Suprapubic skin (tissue), 4 donors: ENCODE data around the gene PNKP. TPM values are rescaled to one million over a fixed set of nuclear protein-coding genes. Genes with fewer than 3 reads are reported as not detected.
"Not testable (repeated sequence)": the region's sequence is repeated elsewhere in the genome, so short reads cannot be mapped to it uniquely, and the experiment has no call there.

ENCODE experiments used
- DNase-seq, 2 donors: peaks; one replicate each; pipeline ENCODE4 v3.0.0-alpha.2; 2019; ENCODE audit warnings: low spot score in 2 of 2
- H3K27ac ChIP-seq: fragments of 200-600 bp; sonication (generic); one replicate; pipeline ENCODE4 v1.5.1; 2019
- H3K27me3 ChIP-seq: fragments of 200-600 bp; sonication (generic); one replicate; pipeline ENCODE4 v1.5.1; 2019
- H3K36me3 ChIP-seq: fragments of 200-600 bp; sonication (generic); one replicate; pipeline ENCODE4 v1.5.1; 2019
- H3K4me1 ChIP-seq: fragments of 200-600 bp; sonication (generic); one replicate; pipeline ENCODE4 v1.5.1; 2019
- H3K4me3 ChIP-seq: fragments of 200-600 bp; sonication (generic); one replicate; pipeline ENCODE4 v1.5.1; 2019; ENCODE audit warnings: mild to moderate bottlenecking
- H3K9me3 ChIP-seq: fragments of 200-600 bp; sonication (generic); one replicate; pipeline ENCODE4 v1.5.1; 2019
- EP300 ChIP-seq: sonication (generic); formaldehyde crosslinking; IDR thresholded peaks from one replicate; pipeline ENCODE4 v1.6.1; 2017; ENCODE audit warnings: antibody characterized with exemption
- POLR2A ChIP-seq, 2 donors: fragments of 450-650 bp; IDR thresholded peaks; one replicate each; pipeline ENCODE4 v1.6.1; 2017; ENCODE audit warnings: antibody characterized with exemption in 2 of 2, mild to moderate bottlenecking in 2 of 2, moderate library complexity in 2 of 2
- POLR2AphosphoS5 ChIP-seq, 3 donors: sonication (generic); formaldehyde crosslinking; IDR thresholded peaks; one replicate each; pipeline ENCODE4 v1.6.1; 2017; ENCODE audit warnings: antibody characterized with exemption in 3 of 3
- WGBS: methylation state at CpG from one replicate; pipeline ENCODE4 v1.1.5; 2018; 5-methylcytosine and 5-hydroxymethylcytosine counted together
- total RNA-seq, 4 donors: library from RNA; depleted of rRNA; stranded (reverse); fragments of >200 nt; gene quantifications; one replicate each; pipeline ENCODE4 v1.1.0, GENCODE V29; 2016
- TF ChIP-seq, protein P1 (sequence below), 2 donors: fragments of 200-600 bp in 1 of 2; fragments of 450-650 bp in 1 of 2; sonication (generic) in 1 of 2; IDR thresholded peaks; one replicate each; pipeline ENCODE4 v1.5.1; 2016 to 2019; ENCODE audit warnings: antibody characterized with exemption in 2 of 2, mild to moderate bottlenecking in 1 of 2, moderate library complexity in 1 of 2

Gene PNKP
- total RNA-seq, 4 donors from 2014 or later, result 26.0 to 53.3 (median 40.5) TPM

DNA sequence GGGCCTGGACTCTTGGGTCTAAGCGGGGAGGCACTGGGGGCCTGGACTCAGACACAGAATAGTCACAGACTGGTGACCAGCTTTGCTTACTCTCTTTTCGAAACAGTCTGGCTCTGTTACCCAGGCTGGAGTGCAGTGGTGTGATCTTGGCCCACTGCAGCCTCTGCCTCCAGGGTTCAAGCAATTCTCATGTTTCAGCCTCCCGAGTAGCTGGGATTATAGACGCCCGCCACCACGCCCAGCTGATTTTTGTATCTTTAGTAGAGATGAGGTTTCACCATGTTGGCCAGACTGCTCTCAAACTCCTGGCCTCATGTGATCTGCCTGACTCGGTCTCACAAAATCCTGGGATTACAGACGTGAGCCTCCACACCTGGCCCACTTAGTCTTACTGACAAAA lies 38.2 kb downstream of the PNKP start:
- Histone ChIP-seq H3K4me3 (no peak overlapping the region), H3K27ac (no peak overlapping the region), H3K27me3 (no peaks in the 10 kb centered on the region), H3K9me3 (no peaks in the 10 kb centered on the region), H3K4me1 (no peaks in the 10 kb centered on the region), H3K36me3 (peaks cover 72% of the 10 kb centered on the region)
- 87% methylated on average over 8 of the region's 8 CpGs for WGBS
- TF ChIP-seq EP300, result no peak
- TF ChIP-seq POLR2A (IDR thresholded peaks at IDR 0.05), result no peak
- no peak for DNase-seq

DNA sequence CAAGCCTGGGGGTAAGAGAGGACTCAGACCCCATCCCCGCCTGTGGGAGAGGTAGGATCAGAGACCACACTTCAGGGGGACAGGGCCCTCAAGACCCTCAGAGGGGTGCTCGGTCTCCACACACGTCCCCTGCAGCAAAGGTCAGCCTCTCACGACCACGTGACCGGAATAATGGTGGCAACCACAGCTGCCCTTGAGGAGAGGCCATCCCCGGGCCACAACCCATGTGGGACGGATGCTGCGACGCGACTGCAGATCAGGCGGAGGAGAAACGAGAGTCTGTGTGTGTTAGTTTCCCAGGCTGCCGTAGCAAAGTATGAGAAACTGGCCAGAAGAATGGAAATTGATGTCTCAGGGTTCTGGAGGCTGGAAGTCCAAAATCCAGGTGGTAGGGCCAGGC lies 40.3 kb downstream of the PNKP start:
- Histone ChIP-seq H3K4me3 (no peak overlapping the region), H3K27ac (no peak overlapping the region), H3K27me3 (no peaks in the 10 kb centered on the region), H3K9me3 (no peaks in the 10 kb centered on the region), H3K36me3 (peaks cover 65% of the 10 kb centered on the region), H3K4me1 (no peaks in the 10 kb centered on the region)
- WGBS, result 89% methylated on average over 14 of the region's 14 CpGs
- DNase-seq, result no peak
- TF ChIP-seq, protein P1, sequence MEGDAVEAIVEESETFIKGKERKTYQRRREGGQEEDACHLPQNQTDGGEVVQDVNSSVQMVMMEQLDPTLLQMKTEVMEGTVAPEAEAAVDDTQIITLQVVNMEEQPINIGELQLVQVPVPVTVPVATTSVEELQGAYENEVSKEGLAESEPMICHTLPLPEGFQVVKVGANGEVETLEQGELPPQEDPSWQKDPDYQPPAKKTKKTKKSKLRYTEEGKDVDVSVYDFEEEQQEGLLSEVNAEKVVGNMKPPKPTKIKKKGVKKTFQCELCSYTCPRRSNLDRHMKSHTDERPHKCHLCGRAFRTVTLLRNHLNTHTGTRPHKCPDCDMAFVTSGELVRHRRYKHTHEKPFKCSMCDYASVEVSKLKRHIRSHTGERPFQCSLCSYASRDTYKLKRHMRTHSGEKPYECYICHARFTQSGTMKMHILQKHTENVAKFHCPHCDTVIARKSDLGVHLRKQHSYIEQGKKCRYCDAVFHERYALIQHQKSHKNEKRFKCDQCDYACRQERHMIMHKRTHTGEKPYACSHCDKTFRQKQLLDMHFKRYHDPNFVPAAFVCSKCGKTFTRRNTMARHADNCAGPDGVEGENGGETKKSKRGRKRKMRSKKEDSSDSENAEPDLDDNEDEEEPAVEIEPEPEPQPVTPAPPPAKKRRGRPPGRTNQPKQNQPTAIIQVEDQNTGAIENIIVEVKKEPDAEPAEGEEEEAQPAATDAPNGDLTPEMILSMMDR (IDR thresholded peaks at IDR 0.05), result no peak
- TF ChIP-seq EP300 (no peak), POLR2A (IDR thresholded peaks at IDR 0.05) (no peak), POLR2AphosphoS5 (IDR thresholded peaks at IDR 0.05) (no peak)

DNA sequence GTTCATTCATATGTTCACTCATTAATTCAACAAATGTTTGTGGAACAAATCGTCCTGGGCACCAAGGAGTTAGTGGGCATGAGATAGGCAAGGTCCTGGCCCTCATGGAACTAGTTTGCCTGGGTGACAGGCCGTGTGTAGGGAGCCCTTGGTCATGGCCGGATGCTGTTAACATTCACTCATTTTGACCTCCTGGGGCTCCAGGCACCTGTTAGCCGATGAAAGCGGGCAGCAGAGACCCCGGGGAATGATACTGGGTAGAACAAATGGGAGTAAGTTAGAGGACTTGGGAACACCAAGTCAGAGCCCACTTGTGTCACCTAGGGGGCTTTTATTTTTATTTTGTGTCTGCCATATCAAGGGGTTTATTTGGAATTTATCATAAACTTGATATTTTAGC lies 42.7 kb downstream of the PNKP start:
- H3K4me1 ChIP-seq, result peaks cover 4% of the 10 kb centered on the region
- TF ChIP-seq, protein P1 (IDR thresholded peaks at IDR 0.05), result no peak
- TF ChIP-seq POLR2A (IDR thresholded peaks at IDR 0.05) (no peak), EP300 (no peak), POLR2AphosphoS5 (IDR thresholded peaks at IDR 0.05) (no peak)
- no peak overlapping the region for H3K4me3 ChIP-seq
- no peak for DNase-seq
- H3K27ac ChIP-seq, result no peak overlapping the region
- H3K27me3 ChIP-seq, result no peaks in the 10 kb centered on the region
- WGBS, result 82% methylated on average over 6 of the region's 6 CpGs
- H3K36me3 ChIP-seq, result peaks cover 49% of the 10 kb centered on the region
- H3K9me3 ChIP-seq, result no peaks in the 10 kb centered on the region

DNA sequence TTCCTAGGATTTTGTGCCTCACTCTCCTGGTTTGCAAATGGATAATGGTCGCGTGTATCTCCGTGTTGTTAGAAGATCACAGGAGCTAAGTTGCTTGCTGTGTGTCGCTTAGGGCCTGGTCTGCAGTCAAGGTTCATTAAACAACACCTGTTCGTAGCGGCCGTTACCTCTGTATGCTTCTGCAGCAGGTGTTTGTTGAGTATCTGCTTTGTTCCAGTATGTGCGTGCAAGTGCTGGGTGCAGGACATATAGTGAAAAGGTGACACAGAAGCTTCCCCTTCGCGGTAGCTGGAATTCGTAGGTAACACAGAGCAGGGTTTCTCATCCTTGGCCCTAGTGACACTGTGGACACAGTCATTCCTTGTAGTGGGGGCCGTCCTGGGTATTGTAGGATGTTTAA lies 43.9 kb downstream of the PNKP start:
- TF ChIP-seq, protein P1 (IDR thresholded peaks at IDR 0.05), result no peak
- TF ChIP-seq EP300 (no peak), POLR2AphosphoS5 (IDR thresholded peaks at IDR 0.05) (no peak), POLR2A (IDR thresholded peaks at IDR 0.05) (no peak)
- H3K4me1 ChIP-seq, result peaks cover 16% of the 10 kb centered on the region
- H3K4me3 ChIP-seq, result no peak overlapping the region
- H3K9me3 ChIP-seq, result no peaks in the 10 kb centered on the region
- WGBS, result 95% methylated on average over 12 of the region's 12 CpGs
- no peaks in the 10 kb centered on the region for H3K27me3 ChIP-seq
- H3K27ac ChIP-seq, result no peak overlapping the region
- DNase-seq, result no peak
- H3K36me3 ChIP-seq, result peaks cover 38% of the 10 kb centered on the region

DNA sequence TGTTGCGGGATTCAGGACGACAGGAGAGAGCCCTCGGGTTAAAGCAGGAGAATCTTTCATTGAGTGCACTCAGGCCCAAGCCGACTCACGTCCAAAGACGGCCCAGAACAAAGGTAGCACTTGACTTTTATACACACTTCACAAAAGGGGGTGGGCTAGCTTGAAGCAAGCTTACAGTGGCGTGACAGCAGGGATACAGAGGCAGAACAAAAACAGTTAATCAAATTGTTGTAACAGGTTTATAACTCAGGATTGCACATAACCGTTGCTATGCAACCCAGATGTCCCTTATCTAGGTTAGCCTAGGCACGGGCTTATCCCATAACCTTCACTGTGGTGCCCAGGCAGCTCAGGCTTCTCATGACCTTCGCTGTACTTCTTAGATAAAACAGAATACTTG lies 47.3 kb downstream of the PNKP start:
- TF ChIP-seq, protein P1 (IDR thresholded peaks at IDR 0.05), result no peak
- no peak for TF ChIP-seq POLR2AphosphoS5 (IDR thresholded peaks at IDR 0.05)
- TF ChIP-seq EP300, result no peak
- TF ChIP-seq POLR2A (IDR thresholded peaks at IDR 0.05), result no peak
- no peaks in the 10 kb centered on the region for H3K9me3 ChIP-seq
- no peak for DNase-seq
- H3K4me3 ChIP-seq, result no peak overlapping the region
- no peaks in the 10 kb centered on the region for H3K27me3 ChIP-seq
- 81% methylated on average over 10 of the region's 10 CpGs for WGBS
- no peak overlapping the region for H3K27ac ChIP-seq
- peaks cover 23% of the 10 kb centered on the region for H3K4me1 ChIP-seq
- H3K36me3 ChIP-seq, result peaks cover 23% of the 10 kb centered on the region

DNA sequence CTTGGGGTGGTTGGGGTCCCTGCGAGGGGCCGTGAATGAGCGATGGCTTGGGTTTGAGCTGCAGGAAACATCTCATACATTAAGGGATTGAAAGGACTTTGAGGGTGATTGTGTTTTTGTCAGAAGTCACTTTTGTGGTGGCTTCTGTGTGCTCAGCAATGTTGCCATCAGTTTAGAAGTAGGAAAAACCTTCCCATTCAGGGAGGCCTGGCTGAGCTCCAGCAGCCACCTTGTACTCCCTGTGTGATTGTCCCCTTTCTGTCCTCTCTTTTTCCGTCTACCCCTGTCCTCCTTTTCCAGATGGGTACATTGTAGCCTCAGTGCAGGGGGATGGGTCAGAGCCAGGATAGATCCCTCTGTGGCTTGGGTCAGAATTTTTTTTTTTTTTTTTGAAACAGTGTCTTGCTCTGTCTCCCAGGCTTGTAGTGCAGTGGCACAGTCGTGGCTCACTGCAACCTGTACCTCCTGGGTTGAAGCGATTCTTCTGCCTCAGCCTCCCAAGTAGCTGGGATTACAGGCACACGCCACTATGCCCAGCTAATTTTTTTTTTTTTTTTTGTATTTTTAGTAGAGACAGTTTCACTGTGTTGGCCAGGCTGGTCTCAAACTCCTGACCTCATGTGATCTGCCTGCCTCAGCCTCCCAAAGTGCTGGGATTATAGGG lies 47.8 kb downstream of the PNKP start:
- H3K27ac ChIP-seq, DNase-seq, H3K9me3 ChIP-seq, H3K27me3 ChIP-seq: not testable (repeated sequence)
- H3K36me3 ChIP-seq, result peaks cover 23% of the 10 kb centered on the region
- H3K4me3 ChIP-seq, result peak overlapping the region; percentile 70
- 86% methylated on average over 7 of the region's 7 CpGs for WGBS
- H3K4me1 ChIP-seq, result peaks cover 23% of the 10 kb centered on the region
